GM19397 (cell line): ENCODE data around the gene MAPK1.
"Not testable (repeated sequence)": the region's sequence is repeated elsewhere in the genome, so short reads cannot be mapped to it uniquely, and the experiment has no call there.

Experiments
- ATAC-seq: cut with Tn5 transposase; IDR thresholded peaks from one replicate; pipeline ENCODE4 v1.9.1; 2021; ENCODE audit warnings: mild to moderate bottlenecking, moderate library complexity; ENCODE audit not compliant: unreplicated experiment

MAPK1 gene

DNA sequence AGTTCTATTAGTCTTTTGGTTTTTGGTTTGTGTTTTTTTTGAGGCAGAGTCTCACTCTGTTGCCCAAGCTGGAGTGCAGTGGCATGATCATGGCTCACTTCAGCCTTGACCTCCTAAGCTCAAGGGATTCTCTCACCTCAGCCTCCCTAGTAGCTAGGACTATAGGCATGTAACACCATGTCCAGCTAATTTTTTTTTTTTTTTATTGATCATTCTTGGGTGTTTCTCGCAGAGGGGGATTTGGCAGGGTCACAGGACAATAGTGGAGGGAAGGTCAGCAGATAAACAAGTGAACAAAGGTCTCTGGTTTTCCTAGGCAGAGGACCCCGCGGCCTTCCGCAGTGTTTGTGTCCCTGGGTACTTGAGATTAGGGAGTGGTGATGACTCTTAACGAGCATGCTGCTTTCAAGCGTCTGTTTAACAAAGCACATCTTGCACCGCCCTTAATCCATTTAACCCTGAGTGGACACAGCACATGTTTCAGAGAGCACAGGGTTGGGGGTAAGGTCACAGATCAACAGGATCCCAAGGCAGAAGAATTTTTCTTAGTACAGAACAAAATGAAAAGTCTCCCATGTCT lies 15.4 kb upstream of the MAPK1 start:
- not testable (repeated sequence) for ATAC-seq

DNA sequence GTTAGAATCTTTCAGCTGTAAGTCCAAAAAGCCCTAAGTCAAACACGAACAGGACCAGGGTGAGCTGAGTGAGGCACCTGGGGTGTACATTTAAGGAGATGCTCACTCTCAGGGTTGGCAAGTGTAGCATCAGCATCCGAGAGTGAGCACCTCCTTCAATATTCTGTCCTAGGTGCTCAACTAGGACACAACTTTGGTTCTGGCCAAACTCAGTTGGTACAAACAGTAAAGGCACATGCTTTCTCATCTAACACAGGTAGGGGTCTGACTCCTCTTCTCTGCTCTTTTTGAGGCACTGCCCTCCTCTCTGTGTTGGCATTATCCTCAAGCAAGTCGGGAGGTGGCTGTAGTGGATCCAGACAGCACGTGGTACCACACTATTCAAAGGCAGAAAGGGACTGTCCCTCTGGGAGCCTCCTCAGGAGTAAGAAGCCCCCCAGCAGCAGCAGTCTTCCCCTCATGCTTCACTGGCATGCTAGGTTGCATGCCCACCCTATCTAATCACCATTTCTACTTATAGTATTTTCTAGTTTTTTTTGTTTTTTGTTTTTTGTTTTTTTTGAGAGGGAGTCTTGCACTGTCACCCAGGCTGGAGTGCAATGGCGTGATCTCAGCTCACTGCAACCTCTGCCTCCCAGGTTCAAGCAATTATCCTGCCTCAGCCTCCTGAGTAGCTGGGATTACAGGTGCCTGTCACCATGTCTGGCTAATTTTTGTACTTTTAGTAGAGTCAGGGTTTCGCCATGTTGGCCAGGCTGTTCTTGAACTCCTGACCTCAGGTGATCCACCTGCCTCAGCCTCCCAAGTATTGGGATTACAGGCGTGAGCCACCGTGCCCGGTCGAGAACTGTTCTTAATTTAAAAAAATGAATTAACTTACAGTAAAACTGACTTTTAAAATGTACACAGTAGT lies 14.7 kb upstream of the MAPK1 start:
- no peak for ATAC-seq

DNA sequence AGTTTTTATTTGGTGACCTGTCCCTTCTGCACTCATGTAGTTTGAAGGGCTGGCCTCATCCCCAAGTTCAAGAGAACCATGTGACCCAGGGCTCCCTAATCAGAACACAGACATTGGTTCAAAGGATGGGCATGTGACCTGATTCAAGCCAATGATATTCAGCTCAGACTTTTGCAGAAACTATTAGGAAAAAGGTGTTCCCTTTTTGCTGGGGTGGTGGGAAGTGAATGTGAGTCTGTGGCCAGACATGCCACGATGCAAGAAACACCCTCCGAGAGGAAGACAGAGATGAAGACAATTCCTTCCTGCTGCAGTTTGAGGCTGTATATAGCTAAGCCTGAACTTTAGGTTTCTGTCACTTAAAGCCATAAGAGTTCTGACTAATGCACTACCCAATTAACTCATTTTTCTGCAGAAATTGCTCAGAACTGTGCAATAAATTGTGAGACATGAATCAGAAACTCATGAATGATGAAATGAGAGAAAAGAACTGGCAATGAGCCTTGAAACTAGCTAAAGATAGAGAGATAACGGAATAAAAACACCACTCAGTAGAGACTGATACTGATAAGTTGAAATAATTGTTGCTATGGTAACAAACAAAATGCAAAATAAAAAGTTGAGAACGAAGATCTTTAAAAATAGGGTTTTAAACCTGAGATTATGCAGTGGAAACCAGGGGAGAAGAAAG lies 9.2 kb upstream of the MAPK1 start:
- no peak for ATAC-seq

DNA sequence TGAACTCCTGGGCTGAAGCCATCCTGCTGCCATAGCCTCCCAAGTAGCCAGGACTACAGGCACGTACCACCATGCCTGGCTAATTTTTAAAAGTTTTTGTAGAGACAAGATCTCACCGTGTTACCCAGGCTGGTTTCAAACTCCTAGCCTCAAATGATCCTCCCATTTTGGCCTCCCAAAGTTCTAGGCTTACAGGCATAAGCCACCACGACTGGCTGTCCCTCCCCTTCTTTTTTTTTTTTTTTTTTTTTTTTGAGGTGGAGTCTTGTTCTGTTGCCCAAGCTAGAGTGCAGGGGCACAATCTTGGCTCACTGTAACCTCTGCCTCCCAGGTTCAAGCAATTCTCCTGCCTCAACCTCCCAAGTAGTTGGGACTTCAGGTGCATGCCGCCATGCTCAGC lies 7.5 kb upstream of the MAPK1 start:
- ATAC-seq = not testable (repeated sequence)

DNA sequence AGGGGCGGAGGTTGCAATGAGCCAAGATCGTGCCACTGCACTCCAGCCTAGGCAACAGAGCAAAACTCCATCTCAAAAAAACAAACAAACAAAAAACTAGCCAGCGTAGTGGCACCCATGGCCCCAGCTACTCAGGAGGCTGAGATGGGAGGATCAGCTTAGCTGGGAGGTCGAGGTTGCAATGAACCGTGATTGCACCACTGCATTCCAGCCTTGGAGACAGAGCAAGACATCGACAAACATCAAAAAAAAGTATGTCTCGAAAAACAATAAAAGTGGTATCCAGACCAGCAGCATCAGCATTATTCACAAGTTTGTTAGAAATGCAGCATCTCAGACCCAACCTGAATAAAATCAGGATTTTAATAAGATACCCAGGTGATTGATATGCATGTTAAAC lies 6.2 kb upstream of the MAPK1 start:
- no peak for ATAC-seq

DNA sequence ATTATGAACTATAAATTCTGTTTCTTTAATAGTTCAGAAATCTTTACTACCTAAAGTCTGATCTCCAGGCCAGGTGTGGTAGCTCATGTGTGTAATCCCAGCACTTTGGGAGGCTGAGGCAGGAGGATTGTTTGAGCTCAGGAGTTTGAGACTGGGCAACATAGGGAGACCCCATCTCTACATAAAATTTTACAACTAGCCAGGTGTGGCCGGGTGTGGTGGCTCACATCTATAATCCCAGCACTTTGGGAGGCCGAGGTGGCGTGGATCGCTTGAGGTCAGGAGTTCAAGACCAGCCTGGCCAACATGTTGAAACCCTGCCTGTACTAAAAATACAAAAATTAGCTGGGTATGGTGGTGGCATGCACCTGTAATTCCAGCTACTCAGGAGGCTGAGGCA lies 5.3 kb upstream of the MAPK1 start:
- not testable (repeated sequence) for ATAC-seq

DNA sequence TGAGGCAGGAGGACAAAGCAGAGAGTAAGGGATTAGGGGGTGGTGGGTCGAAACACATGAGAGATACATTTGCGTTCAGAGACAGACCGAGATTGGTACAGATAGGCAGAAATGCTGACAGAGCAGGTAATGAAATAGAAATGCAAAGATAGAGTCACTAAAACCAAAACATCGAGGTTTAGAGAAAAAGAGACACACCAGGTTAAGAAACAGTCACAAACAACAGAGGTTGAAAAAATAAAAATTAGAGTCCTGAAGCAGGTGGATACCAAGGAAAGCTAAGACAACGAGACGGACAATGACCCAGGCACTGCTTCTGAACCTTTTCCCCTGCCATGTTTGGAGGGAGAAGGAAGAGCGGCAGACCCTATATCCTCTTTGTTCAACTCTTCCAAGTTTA lies 1.2 kb upstream of the MAPK1 start:
- ATAC-seq = no peak

DNA sequence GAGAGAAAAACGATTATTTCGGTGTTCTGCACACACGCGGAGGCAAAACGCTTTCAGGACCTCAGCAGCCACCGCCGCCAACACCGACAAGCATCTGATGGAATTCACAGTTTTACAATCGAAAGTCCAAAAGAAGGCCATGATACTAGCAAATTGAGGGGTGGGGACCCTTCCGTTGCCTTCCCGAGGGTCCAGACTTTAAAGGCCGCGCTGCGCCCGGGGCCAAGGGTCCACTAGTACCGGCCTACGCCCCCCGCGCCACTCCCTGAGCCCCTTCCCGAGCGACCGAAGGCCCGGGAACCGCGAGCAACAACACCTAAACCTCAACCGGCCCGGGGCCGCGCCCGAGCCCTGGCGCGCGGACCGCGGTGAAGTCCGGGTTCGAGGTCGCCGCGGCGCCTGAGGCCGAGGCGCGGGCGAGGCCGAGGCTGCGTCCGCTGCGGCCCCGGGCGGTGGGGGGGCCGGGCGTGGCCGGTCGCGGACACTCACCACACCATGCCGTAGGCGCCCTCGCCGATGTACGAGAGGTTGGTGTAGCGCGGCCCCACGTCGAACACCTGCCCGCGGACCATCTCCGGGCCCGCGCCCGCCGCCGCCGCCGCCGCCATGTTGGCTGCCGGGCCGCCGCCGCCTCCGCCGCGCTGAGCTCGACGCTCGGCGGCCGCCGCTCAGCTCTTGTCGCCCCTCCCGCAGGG lies 465 bp downstream of the MAPK1 start:
- ATAC-seq = no peak

DNA sequence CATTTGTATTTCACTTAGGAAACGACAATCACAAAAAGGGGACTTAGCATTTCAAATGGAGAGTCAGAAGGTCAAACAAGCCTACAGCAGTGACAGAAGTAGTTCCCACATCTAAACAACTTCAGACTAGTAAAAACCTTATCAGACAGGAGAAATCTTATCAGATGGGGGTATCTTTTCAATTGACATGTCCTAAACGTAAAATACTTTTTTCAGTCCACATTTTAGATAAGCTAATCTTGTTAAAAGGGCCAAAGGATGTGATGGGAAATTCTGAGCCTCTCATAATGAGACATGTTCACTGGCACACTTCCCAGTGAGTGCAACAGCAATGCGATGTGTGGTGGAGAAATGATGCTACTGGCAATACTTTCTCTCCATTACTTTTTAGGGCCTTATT lies 2.4 kb downstream of the MAPK1 start:
- no peak for ATAC-seq

DNA sequence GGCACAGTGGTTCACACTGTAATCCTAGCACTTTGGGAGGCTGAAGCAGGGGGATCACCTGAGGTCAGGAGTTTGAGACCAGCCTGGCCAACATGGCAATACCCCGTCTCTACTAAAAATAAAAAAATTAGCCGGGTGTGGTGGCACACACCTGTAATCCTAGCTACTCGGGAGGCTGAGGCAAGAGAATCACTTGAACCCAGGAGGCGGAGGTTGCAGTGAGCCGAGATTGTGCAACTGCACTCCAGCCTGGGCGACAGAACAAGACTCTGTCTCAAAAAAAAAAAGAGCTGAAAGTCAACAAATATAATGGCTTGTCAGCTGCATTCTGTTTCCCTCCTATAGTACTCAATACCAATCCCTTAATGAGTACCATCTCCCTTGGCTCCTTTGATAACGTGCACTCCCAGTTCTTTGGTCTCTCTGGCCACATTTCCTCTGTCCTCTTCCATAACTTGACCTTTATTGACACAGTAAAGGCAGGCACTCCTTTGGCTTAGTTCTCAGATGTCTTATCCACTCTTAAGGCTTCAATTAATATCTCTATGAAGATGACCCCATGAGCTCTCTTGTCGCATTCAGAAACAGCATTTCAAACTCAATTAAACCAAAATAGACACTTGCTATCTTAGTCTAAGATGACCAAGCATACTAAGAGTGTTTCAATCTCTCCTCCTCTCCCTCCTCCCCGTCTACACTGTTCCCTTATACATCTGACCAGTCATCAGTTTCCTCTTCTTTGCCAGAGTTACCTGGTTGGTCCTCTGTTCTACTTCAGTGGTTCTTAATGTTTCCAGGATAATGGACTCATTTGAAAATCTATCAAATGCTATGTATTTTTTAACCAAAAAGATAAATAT lies 4.8 kb downstream of the MAPK1 start:
- no peak for ATAC-seq

DNA sequence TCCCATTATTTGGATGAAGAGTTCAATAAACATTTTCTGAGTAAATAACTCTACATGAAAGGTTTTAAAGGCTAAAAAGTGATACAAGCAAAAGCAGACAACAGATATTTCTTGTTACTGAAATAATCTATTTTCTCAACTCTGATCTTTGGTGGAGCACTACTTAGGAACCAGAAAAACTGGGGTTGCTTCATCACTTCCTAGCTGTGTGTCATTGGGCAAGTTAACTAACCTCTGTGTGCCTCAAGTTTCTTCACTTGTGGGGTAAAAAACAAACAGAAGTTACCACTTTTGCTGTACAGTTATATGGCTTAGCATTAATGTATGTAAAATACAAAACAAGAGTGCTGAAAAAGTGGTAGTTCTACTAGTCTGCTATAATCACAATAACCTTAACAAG lies 5.6 kb downstream of the MAPK1 start:
- ATAC-seq = no peak

DNA sequence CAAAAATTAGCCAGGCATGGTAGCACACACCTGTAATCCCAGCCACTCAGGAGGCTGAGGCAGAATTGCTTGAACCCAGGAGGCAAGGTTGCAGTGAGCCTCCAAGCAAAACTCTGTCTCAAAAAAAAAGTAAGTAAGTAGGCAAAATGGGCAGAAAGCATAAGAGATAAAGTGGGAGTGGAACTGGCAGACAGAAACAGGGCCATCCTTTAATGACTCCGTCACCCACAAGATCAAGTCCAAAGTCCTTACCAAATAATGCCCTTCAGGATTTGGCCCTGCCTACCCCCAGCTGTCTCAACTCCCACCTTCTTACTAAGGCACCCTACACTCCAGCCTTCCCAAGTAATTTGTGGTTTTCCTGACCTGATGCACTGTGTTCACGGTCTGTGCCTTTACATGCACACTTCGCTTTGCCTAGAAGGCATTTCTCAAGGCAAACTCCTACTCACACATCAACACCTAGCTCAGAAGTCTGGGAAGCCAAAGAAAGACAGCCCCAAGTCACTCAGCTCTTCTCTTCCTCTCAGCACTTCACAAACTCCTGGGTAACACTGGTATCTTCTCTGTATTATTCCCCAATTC lies 6.1 kb downstream of the MAPK1 start:
- no peak for ATAC-seq

DNA sequence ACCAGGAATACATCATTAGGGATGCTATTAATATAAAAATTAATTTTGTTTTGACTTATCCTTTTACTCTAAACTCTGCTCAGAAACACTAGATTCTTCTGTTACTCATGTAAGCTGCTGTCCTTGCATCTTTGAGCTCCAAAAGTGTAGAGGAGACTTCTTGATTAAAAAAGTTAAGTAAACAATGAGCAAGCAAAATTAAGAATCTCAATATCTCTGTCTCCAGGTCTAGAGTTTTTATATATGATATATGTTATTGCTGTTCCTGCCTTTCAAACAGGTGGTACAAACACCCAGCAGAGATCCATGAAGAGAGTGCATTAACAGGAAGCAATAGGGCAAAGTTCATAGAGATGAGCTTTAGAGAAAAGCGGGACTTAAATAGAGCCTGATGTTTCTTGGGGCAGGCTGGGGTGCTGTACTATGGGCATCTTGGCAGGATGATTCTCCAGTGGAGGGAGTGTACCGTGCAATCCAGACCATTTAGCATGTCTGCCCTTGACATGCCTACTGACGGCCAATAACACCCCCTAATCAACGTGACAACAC lies 6.9 kb downstream of the MAPK1 start:
- no peak for ATAC-seq

DNA sequence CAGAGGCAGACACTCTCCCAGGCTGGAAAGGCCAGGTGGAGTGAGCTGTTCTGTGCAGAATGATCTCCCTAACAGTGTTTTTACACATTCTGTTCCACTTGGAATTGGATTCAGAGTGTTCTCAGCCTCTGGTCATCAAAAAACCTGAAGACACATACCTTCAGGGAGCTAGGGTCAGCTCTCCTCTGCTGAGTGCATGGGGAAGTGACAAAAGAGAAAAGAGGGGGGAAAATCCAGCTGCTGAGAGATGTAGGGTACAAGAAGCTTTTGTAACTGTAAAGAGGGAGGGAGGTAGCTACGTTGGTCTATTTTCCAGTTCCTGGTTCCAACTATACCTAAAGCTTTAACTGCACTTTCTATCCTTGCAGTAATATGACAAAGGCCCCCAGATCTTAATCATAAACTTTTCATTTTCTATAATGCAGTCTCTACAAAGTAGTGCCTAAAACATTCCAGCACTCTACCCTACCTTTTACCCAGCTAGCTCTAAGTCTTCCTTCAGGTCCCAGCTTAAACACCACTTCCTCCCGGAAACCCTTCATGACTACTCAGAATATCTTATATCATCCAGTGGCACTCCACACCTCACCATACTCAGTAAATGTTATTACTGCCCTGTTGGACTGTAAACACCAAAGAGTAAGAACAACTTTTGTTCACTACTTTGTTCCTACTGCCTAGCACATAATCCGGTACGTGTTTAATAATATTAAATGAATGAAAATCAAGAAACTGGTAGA lies 9.2 kb downstream of the MAPK1 start:
- no peak for ATAC-seq

DNA sequence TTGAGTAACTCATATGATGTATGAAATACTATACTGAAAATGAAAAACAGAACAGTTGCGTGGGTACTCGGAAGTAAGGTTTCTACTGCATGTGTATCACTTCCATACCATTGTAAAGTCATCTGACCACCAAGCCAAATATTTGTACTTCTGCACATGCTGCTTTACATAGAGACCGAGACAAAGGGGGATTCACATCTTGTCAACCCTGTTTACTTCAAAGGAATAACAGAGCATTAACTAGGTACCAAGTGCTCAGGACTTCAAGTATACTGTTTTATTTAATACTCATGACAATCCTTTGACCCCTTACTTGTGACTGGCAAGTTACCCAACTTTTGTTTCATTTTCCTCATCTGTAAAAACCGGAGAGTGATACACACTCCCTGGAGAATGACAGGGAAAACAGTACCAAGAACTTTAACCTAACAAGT lies 9.9 kb downstream of the MAPK1 start:
- ATAC-seq = no peak

DNA sequence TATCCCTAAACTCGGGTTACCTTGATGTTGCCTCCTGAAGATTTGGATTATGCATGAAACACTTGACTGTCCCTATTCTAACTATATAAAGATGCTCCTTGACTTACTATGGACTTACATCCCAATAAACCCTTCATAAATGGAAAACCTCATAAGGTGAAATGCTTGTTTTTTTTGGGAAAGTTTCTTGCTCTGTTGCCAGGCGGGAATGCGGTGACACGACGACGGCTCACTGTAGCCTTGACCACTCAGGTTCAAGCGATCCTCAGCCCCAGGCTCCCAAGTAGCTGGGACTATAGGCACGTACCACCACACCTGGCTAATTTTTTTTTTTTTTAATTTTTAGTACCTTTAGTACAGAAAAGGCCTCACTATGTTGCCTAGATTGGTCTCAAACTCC lies 10.6 kb downstream of the MAPK1 start:
- no peak for ATAC-seq

DNA sequence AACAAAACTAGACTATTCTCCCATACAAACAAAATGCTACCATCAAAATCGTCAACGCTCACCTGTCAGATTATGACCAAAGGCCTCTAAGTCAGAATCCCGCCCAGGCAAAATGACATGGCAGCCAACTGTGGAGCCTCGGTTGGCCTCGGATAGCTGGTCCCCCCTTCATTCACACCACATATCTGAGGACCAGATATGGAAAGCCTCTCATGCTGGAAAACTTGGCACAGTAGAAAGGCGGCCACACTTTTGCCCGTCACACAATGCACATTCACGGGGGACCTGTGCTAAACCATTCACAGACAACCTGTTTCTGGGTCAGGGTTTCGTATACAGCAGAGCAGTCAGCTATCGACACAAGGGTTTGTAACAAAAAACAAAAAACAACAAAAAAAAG lies 11.2 kb downstream of the MAPK1 start:
- no peak for ATAC-seq

DNA sequence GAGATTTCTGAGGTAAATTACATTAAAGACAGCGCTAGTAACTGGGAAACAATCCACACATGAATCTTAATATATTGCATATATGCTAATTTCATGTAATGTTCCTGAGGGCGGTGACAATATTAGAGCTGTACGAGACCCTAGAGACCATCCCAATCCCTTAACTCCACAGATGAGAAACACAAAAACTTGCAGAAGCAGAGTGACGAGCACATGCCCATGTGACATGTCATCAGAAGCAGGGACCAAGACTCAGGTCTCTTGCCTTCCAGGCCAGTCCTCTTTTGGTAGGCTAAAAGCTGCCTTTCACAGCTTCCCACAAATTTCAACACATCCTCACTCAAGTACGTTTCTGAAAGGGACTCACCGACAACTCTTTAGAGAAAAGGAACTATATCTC lies 11.8 kb downstream of the MAPK1 start:
- no peak for ATAC-seq

DNA sequence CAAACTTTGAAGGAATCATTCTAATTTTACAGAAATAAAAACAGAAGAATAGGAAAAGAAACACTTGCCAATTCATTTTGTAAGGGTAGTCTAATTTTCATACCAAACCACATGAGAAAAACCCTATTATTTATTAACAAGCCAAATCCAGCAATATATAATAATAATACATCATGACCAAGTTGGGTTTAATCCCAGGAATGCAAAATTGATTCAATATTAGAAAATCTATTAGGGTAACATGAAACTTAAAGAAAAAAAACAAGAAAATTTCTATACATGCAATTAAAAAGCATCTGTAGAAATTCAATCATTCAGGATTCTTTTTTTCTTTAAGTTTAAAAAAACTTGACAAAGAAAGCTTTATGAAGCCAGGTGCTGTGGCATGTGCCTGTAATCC lies 16.8 kb downstream of the MAPK1 start:
- no peak for ATAC-seq
